GM12874 (cell line): Measurements from ENCODE around the gene EMD.

Experiments used
- TF ChIP-seq, protein P1 (sequence below): IDR thresholded peaks from 2 replicates; pipeline ENCODE4 v1.5.1; 2011; ENCODE audit warnings: low read depth, mild to moderate bottlenecking, control low read depth, low read length, moderate library complexity; ENCODE audit not compliant: insufficient read depth

The EMD gene

DNA sequence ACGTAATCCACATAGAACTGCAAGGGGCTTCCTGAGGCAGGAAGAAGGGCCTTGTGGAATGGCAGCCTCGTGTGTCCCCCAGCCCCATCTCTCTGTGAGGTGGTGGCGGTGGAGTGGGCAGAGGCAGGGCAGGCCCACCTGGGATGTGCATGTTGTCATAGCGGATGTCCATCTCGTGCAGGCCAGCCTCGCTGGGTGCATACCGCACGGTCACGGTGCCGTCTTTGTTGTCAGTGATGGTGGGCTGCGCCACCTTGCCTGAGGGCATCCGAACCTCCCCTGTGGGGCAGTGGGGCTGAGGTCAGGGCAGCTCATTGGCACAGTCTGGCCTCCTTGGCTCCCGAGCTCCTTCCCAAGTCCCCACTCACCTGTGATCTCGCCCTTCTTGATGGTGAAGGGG, 25.1 kb upstream of the EMD start:
- TF ChIP-seq, protein P1, sequence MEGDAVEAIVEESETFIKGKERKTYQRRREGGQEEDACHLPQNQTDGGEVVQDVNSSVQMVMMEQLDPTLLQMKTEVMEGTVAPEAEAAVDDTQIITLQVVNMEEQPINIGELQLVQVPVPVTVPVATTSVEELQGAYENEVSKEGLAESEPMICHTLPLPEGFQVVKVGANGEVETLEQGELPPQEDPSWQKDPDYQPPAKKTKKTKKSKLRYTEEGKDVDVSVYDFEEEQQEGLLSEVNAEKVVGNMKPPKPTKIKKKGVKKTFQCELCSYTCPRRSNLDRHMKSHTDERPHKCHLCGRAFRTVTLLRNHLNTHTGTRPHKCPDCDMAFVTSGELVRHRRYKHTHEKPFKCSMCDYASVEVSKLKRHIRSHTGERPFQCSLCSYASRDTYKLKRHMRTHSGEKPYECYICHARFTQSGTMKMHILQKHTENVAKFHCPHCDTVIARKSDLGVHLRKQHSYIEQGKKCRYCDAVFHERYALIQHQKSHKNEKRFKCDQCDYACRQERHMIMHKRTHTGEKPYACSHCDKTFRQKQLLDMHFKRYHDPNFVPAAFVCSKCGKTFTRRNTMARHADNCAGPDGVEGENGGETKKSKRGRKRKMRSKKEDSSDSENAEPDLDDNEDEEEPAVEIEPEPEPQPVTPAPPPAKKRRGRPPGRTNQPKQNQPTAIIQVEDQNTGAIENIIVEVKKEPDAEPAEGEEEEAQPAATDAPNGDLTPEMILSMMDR = no peak

DNA sequence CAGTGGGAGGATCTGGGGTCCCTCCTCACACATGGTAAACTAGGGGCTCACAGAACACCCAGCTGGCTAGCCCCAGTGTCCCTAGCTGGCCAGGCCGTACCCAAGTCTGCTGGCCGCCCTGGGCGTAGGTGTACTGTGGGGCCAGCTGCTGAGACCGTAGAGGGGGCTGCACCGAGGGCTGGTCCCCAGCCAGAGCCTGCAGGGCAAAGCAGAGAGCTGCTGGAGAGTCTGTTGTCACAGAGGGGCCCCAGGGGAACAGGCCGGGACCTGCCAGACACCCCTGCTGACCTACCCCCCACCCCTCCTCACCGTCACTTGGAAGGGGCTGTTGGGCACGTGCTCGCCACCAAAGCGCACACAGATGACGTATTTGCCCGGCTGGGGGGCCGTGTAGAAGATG, 24.6 kb upstream of the EMD start:
- TF ChIP-seq, protein P1 = no peak

DNA sequence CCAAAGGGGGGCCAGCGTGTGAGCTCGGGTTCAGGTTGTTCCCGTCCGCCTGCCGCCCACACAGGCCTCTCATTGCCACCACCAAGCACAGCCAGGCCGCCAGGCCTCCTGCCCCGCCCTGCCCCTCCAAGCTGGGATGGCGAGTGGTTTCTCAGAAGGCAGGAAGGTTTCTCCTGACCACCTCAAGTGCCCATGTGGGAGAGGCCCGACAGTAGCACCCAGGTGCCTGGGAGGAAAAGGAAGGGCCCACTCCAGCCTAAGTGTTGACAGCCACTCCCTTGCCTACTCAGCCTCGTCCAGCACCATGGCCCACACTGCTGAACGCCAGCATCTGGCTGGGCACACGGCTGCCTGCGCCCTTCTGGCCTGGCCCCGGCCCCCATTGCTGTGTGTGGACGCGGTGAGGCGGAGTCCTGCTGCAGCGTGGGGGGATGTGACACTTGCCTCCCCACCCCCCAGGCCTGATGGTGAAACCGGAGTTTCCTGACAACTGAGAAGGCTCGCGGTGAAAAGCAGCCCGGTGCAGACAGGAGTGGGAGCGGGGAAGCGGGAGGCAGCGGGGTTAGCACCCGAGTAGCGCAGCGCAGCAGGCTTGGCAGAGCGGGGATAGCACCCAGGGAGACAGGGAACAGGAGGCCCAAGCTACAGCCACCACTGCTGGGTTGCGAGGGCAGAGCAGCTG, 23.9 kb upstream of the EMD start:
- TF ChIP-seq, protein P1 = no peak

- TF ChIP-seq, protein P1 = no peak
Measured at GRCh38 chrX:154355776-154356140, 23.3 kb upstream of the EMD start.

- TF ChIP-seq, protein P1 = no peak
Measured at GRCh38 chrX:154356596-154356995, 22.5 kb upstream of the EMD start.

GRCh38 chrX:154357205-154357604, 21.9 kb upstream of the EMD start:
- TF ChIP-seq, protein P1 = no peak

DNA sequence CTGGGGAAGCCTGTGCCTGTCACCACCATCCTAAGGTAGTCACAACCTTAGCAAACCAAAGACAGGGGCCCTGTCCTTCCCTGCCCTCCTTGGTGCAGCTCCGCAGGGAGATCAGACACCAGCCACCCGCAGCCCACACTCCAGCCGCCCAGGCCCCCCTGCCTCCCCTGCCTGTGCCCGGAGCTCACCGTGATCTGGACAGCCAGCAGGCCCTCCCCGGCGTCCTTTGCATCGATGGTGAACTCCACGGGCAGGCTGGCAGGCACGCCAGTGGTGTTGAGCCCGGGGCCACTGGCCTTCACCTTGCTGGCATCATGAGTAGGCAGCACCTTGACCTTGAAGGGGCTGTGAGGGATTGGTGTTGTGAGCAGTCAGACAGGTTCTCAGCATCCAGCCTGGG, 21.1 kb upstream of the EMD start:
- TF ChIP-seq, protein P1 = no peak

- TF ChIP-seq, protein P1 = no peak
Measured at GRCh38 chrX:154358829-154359228, 20.3 kb upstream of the EMD start.
